GM18870 (cell line): ENCODE data around the gene FCRLA.
A peak's percentile ranks its signal among the peaks of the same experiment; 100 is the strongest.

ENCODE experiments used
- ATAC-seq: cut with Tn5 transposase; IDR thresholded peaks from one replicate; pipeline ENCODE4 v1.9.1; 2021; ENCODE audit warnings: moderate library complexity; ENCODE audit not compliant: unreplicated experiment

Gene FCRLA

GRCh38 chr1:161731241-161731640 is 24.2 kb downstream of the FCRLA start:
- ATAC-seq = no peak

- ATAC-seq = no peak
Measured at GRCh38 chr1:161731981-161732718, 25.1 kb downstream of the FCRLA start.

GRCh38 chr1:161733526-161733925 is 26.5 kb downstream of the FCRLA start:
- no peak for ATAC-seq

DNA sequence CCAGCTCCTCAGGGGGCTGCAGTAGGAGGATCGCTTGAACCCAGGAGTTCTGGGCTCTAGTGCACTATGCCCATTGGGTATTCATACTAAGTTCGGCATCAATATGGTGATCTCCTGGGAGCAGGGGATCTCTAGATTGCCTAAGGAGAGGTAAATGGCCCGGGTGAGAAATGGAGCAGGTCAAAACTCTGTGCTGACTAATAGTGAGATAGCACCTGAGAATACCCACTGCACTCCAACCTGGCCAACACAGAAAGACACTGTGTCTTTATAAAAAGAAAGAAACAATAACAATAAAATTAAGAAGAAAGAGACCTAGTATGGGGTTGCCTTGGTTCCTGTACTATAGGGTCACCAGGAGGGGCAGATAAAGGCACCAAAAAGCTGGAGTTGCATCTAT is 28.8 kb downstream of the FCRLA start:
- no peak for ATAC-seq

- no peak for ATAC-seq
Measured at GRCh38 chr1:161736335-161736969, 29.4 kb downstream of the FCRLA start.

DNA sequence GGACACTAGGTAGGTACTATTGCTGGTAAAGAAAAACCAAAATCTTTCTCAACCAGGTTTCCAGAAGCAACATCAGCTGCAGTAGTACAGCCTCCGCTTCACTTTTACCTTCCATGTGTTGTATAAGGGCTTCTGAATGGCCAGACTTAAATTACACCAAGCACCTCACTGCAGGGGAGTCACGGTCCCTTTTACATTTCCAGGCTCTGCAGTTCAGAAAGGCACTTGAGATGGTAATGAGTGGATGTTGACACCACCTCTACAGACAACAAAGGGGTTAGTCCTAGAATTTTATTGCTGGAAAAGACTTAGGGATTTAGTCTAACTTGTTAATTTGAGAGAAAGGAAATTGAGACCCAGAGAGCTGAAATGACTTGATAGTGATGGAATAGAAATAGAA is 30.6 kb downstream of the FCRLA start:
- no peak for ATAC-seq

DNA sequence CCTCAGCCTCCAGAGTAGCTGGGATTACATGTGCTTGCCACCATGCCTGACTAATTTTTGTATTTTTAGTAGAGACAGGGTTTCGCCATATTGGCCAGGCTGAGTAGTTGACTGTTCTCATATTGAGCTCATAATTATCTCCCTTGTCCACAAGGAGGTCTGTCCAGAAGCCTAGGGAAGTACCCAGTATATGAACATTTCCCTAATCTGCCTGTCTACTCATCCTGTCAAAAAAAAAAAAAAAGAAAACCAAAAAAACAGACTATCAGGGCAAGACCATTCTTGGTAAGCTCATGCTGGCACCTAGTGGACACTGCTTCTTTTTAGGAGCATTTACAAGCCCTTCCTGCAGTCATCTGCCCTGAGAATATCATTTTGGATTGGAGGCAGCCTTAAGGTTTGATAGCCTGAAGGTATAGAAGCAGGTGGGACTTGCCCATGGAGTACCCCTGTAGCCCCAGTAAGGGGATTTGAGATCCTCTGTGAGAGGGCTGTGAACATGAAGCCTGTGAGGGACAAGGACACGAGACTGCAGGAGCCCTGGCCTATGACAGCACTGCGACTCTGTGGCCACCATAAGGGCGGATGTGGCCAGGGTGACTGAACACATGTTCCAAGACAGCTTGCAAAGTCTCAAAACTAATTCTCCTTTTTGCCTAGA is 31.7 kb downstream of the FCRLA start:
- peak; percentile 64 for ATAC-seq

GRCh38 chr1:161739865-161740566 is 33.0 kb downstream of the FCRLA start:
- no peak for ATAC-seq

DNA sequence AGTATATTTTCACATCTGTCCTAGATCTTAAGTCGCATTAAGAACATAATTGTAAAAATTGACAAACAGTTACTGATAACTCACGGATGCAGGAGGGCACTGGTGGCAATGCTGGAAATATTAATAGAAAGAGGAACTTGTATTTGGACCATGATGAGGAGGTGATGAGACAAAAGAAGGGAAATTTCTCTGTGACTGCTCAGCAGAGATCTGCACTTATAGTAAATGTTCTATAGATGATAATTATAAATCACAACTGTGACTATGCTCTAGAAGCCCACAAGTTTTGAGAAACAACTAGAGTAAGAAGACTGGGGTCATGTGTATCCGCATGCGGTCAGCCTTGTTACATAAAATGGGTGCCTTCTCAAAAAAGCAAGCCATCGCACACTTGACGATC is 33.9 kb downstream of the FCRLA start:
- no peak for ATAC-seq

DNA sequence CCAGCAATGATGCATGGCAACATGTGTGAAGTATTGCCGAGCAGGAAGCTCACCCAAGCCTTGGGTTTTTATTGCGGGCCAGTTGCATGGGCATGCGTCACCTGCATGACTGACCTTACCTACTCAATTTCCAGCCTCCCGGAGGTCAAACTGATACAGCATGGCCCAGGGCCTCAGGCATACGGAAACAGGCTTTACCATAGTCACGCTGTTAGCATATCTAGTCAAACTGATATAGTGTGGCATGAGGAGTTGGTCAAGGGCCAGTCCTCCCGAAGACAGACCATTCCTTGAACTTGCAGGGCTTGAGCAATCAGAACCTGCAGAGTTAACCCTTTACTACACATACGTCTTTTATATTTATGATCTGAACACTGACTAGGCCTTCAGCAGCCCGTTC is 36.2 kb downstream of the FCRLA start:
- no peak for ATAC-seq

DNA sequence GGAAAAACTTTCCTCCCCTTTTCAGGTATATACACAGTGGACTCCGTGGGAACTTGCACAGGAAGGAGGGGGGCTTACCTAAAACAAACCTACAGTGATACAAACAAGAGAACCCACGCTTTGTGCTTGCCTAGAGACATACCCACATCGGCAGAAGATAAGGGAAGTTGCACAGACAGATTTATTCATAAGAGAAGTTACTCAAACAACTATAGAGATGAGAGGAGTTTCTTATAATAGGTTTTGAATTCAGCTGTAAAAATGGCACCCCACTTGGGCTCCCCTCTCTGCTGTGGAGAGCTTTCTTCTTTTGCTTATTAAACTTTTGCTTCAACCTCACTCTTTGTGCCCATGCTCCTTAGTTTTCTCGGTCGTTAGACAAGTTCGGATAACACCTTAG is 40.8 kb downstream of the FCRLA start:
- no peak for ATAC-seq

- peak; percentile 89 for ATAC-seq
Measured at GRCh38 chr1:161749509-161750407, 42.7 kb downstream of the FCRLA start, which contains the start of gene DUSP12. DUSP12 (plus strand) TSS chr1:161749786; CDS start chr1:161749802, 16 bp downstream.

- ATAC-seq = no peak
Measured at GRCh38 chr1:161763522-161764098, 56.6 kb downstream of the FCRLA start.
